Osteocyte (in vitro differentiated cells): ENCODE data around the gene CCDC27. TPM values are rescaled to one million over a fixed set of nuclear protein-coding genes. Genes with fewer than 3 reads are reported as not detected.

Experiments
- DNase-seq: peaks from one replicate; pipeline ENCODE4 v3.0.0; 2021; ENCODE audit warnings: mixed read lengths; ENCODE audit not compliant: unreplicated experiment; ENCODE audit errors: extremely low spot score
- H3K27ac Mint-ChIP-seq: one replicate; pipeline ENCODE4 v1.8.0; 2021; ENCODE audit warnings: mild to moderate bottlenecking, mixed read lengths; ENCODE audit not compliant: unreplicated experiment
- H3K27me3 Mint-ChIP-seq: one replicate; pipeline ENCODE4 v1.8.0; 2021; ENCODE audit warnings: mixed read lengths; ENCODE audit not compliant: unreplicated experiment
- H3K36me3 Mint-ChIP-seq: one replicate; pipeline ENCODE4 v1.8.0; 2021; ENCODE audit warnings: mixed read lengths; ENCODE audit not compliant: unreplicated experiment
- H3K4me1 Mint-ChIP-seq: one replicate; pipeline ENCODE4 v1.8.0; 2021; ENCODE audit warnings: mixed read lengths; ENCODE audit not compliant: unreplicated experiment
- H3K4me3 Mint-ChIP-seq: one replicate; pipeline ENCODE4 v1.8.0; 2021; ENCODE audit warnings: mild to moderate bottlenecking, moderate library complexity, mixed read lengths; ENCODE audit not compliant: unreplicated experiment
- H3K9me3 Mint-ChIP-seq: one replicate; pipeline ENCODE4 v1.8.0; 2021; ENCODE audit warnings: mixed read lengths; ENCODE audit not compliant: unreplicated experiment
- CTCF ChIP-seq: fragments of 200-600 bp; sonication (generic); IDR thresholded peaks from 2 replicates; pipeline ENCODE4 v1.5.0; 2021; ENCODE audit warnings: antibody characterized with exemption, mild to moderate bottlenecking, moderate library complexity
- total RNA-seq: library from RNA; stranded (reverse); gene quantifications from 2 replicates; pipeline ENCODE4 v1.2.1, GENCODE V29; 2021

The CCDC27 gene
- total RNA-seq, 1 donor from 2014 or later: not detected

- Mint-ChIP-seq H3K4me1 (peaks cover 17% of the 10 kb centered on the region), H3K4me3 (no peak overlapping the region), H3K27me3 (no peaks in the 10 kb centered on the region), H3K9me3 (no peaks in the 10 kb centered on the region), H3K27ac (no peak overlapping the region), H3K36me3 (peaks cover 15% of the 10 kb centered on the region)
- DNase-seq: no peak
- no peak for TF ChIP-seq CTCF
Observed at GRCh38 chr1:3789421-3790300, 37.4 kb downstream of the CCDC27 start.

GRCh38 chr1:3790500-3790923 lies 38.3 kb downstream of the CCDC27 start:
- no peaks in the 10 kb centered on the region for H3K9me3 Mint-ChIP-seq

GRCh38 chr1:3790952-3791351 lies 38.7 kb downstream of the CCDC27 start:
- Mint-ChIP-seq H3K27me3 (no peaks in the 10 kb centered on the region), H3K36me3 (peaks cover 6% of the 10 kb centered on the region), H3K9me3 (no peaks in the 10 kb centered on the region), H3K4me3 (no peak overlapping the region), H3K4me1 (peaks cover 26% of the 10 kb centered on the region), H3K27ac (no peak overlapping the region)
- no peak for TF ChIP-seq CTCF
- DNase-seq: no peak

More at GRCh38 chr1:3790500-3790923, 38.3 kb downstream of the CCDC27 start:
- H3K4me3 Mint-ChIP-seq: no peak overlapping the region
- peaks cover 8% of the 10 kb centered on the region for H3K36me3 Mint-ChIP-seq
- TF ChIP-seq CTCF: no peak
- no peak for DNase-seq
- H3K27me3 Mint-ChIP-seq: no peaks in the 10 kb centered on the region
- H3K27ac Mint-ChIP-seq: no peak overlapping the region
- peaks cover 25% of the 10 kb centered on the region for H3K4me1 Mint-ChIP-seq

GRCh38 chr1:3795453-3796214 lies 43.4 kb downstream of the CCDC27 start:
- peak overlapping the region; percentile 80 for H3K4me3 Mint-ChIP-seq
- no peaks in the 10 kb centered on the region for H3K36me3 Mint-ChIP-seq
- H3K9me3 Mint-ChIP-seq: no peaks in the 10 kb centered on the region
- H3K27me3 Mint-ChIP-seq: peaks cover 3% of the 10 kb centered on the region
- peak overlapping the region; percentile 58 for H3K27ac Mint-ChIP-seq
- TF ChIP-seq CTCF: no peak
- no peak for DNase-seq
- peaks cover 32% of the 10 kb centered on the region for H3K4me1 Mint-ChIP-seq
